Measurements from ENCODE around the gene CHID1. TPM values are rescaled to one million over a fixed set of nuclear protein-coding genes. Genes with fewer than 3 reads are reported as not detected.

CHID1 gene
- total RNA-seq, 2 donors from 2014 or later: 46.4 to 113 TPM

DNA sequence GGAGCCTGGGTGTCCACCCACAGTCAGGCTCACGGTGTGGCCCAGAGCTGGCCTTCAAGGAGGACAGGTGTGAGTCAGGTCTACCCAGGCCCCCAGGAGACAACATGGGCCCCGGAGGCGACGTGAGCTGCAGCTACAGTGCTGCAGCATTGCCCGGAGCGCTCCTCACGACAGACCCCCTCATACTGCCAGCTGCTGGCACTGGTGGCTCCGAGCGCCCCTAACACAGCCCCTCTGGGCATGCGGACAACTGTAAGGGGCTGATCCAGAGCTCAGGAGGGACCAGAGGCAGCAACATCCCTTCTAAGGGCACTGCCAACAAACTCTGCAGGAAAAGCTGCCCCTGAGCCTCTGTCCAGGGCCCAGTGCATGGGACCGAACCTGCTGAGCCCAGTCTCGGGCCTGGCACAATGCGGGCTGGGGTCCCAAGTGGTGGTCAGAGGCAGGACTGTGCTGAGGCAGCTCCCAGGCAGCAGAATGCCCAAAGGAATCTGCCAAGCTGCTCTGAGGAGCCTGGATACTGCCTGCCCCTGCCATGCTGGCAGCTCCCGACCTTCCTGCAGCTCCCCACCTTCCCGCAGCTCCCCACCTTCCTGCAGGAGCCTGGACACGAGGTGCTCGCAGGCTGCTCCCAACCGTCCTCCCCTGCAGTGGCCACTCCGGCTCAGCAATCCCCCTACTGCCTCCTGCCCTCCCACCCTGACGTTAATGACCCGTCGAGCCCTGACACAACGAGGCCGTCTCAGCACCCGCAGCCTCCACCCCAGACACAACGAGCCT lies 15.1 kb downstream of the CHID1 start:
- H3K36me3 ChIP-seq: no peaks in the 10 kb centered on the region
- H3K9ac ChIP-seq (ENCODE audit: low read depth in 2 of 2, low read length in 2 of 2): no peak overlapping the region
- TF ChIP-seq, protein P1, sequence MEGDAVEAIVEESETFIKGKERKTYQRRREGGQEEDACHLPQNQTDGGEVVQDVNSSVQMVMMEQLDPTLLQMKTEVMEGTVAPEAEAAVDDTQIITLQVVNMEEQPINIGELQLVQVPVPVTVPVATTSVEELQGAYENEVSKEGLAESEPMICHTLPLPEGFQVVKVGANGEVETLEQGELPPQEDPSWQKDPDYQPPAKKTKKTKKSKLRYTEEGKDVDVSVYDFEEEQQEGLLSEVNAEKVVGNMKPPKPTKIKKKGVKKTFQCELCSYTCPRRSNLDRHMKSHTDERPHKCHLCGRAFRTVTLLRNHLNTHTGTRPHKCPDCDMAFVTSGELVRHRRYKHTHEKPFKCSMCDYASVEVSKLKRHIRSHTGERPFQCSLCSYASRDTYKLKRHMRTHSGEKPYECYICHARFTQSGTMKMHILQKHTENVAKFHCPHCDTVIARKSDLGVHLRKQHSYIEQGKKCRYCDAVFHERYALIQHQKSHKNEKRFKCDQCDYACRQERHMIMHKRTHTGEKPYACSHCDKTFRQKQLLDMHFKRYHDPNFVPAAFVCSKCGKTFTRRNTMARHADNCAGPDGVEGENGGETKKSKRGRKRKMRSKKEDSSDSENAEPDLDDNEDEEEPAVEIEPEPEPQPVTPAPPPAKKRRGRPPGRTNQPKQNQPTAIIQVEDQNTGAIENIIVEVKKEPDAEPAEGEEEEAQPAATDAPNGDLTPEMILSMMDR (IDR thresholded peaks at IDR 0.05): no peak
- no peak for DNase-seq
- intact Hi-C loops (cut with DNase I): no loop called here
- no peaks in the 10 kb centered on the region for H3K27me3 ChIP-seq
- no peaks in the 10 kb centered on the region for H3K9me3 ChIP-seq
- no peak overlapping the region for H3K4me3 ChIP-seq
- no peak overlapping the region for H3K27ac ChIP-seq
- H3K4me1 ChIP-seq: no peaks in the 10 kb centered on the region

DNA sequence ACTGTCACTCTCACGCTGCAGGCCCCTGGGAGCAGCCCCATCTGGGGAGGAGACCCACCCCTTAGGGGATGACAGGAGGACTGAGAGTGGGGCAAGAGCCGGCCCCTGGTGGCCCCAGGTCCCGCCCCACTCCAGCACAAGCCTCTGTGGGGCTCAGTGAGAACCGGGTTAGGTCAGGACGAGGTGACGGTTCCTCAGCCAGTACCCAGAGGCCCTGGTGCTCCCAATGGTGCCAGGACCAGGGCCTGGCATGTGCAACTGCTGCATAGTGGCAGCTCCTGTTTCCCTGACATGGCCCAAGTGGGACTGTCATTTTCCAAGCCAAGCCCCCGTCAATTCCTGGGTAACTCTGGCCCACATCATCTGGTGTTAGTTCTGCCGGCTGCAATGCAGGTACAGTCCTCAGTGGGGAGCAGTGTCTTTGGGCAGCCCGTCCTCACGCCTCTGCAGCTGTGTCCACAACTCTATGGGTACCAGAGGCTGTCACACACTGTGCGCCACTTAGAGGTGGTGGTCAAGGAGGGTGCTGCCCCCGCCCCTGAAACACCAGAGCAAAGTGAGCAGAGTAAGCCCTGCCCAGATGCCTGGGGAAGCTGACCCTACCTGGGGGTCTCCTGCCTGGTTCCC lies 15.9 kb downstream of the CHID1 start:
- no peak overlapping the region for H3K9ac ChIP-seq (ENCODE audit: low read depth in 2 of 2, low read length in 2 of 2)
- TF ChIP-seq, protein P1 (IDR thresholded peaks at IDR 0.05): no peak
- no peaks in the 10 kb centered on the region for H3K36me3 ChIP-seq
- no peaks in the 10 kb centered on the region for H3K4me1 ChIP-seq
- no peak for DNase-seq
- intact Hi-C loops (cut with DNase I): no loop called here
- no peaks in the 10 kb centered on the region for H3K27me3 ChIP-seq
- no peak overlapping the region for H3K27ac ChIP-seq
- H3K4me3 ChIP-seq: no peak overlapping the region
- no peaks in the 10 kb centered on the region for H3K9me3 ChIP-seq

DNA sequence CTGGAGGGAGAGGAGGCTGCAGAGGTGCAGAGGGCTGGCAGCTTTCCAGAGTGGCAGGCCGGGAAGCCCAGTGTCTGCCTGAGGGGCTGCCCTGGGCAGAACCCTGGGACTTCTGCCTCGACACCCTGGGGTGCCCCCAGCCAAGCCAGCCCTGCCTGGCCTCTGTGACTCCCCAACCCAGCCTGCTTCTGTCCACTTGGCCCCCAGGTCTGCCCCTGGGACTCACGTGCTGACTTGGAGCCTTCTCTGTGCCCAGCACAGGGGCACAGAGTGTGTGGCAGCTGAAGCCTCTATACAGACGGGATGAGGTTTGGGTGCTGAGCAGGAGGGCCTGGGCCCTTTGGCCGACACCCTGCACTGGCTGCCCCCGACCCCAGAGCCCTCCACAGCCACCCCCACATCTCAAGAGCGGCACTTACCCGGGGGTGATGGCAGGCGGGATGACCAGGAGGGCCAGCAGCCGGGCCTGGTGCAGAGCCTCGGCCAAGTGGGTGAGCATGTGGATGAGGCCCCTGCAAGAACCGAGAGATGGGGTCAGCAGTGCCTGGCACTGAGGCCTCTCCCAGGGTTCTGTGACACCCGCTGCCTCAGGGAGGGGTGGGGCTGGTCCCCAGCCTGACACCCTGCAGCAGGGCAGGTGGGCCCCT lies 17.5 kb downstream of the CHID1 start:
- TF ChIP-seq, protein P1 (IDR thresholded peaks at IDR 0.05): no peak
- intact Hi-C loops (cut with DNase I): no loop called here
- Histone ChIP-seq H3K36me3 (no peaks in the 10 kb centered on the region), H3K9me3 (no peaks in the 10 kb centered on the region), H3K27me3 (no peaks in the 10 kb centered on the region), H3K27ac (no peak overlapping the region), H3K4me3 (no peak overlapping the region), H3K9ac (ENCODE audit: low read depth in 2 of 2, low read length in 2 of 2) (no peak overlapping the region), H3K4me1 (no peaks in the 10 kb centered on the region)
- DNase-seq: no peak

DNA sequence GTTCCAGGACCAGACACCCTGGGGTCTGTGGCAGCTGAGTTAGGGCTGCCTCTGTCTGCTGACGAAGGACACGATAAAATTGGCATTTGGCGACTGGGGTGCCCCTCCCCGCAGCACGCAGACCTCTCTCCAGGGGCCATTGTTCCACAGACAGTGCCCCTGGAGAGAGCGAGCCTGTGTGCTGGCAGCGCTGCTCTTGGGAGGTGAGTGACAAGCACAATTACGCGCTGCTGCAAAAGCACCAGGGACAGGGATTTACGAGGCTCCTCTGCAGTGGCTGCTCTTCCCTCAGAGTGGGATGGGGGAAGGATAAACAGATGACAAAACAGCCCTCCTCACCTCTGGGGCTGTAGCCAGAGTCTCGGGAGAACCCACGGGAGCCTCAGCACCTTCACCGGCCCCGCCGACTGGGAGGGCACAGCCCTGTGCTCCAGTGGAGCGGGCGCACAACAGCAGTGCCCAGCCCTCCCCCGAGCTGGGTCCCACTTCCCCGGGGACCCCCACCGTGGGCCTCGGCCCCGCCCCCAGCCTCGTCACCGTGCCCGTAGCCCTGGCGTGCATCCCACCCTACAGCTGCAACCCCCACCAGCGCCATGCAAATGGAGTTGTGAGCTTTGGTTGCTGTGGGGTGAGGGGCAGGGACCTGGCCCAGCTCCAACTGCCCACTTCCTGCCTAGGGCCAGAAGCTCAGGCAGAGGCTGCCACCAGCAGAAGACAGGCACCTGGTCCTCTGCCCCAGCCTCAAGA lies 19.6 kb downstream of the CHID1 start:
- H3K27ac ChIP-seq: no peak overlapping the region
- no peak overlapping the region for H3K4me3 ChIP-seq
- H3K27me3 ChIP-seq: no peaks in the 10 kb centered on the region
- TF ChIP-seq, protein P1 (IDR thresholded peaks at IDR 0.05): no peak
- no peaks in the 10 kb centered on the region for H3K4me1 ChIP-seq
- intact Hi-C loops (cut with DNase I): no loop called here
- no peak for DNase-seq
- no peaks in the 10 kb centered on the region for H3K36me3 ChIP-seq
- H3K9ac ChIP-seq (ENCODE audit: low read depth in 2 of 2, low read length in 2 of 2): no peak overlapping the region
- H3K9me3 ChIP-seq: no peaks in the 10 kb centered on the region

Measured in colonic mucosa (tissue), 4 donors.